SIG-M5 treated with dmso at 0.1 percent for 504 hours (cell line): ENCODE data around the gene ST6GALNAC6.

ENCODE experiments used
- DNase-seq: peaks from one replicate; lab custom pipeline; 2025; ENCODE audit not compliant: unreplicated experiment; lab: John Stamatoyannopoulos, UW

ST6GALNAC6 gene

GRCh38 chr9:127934248-127934647, 34.8 kb upstream of the ST6GALNAC6 start:
- no peak for DNase-seq

- DNase-seq, result no peak
Observed at GRCh38 chr9:127931092-127931881, 31.9 kb upstream of the ST6GALNAC6 start.

- peak; percentile 27 for DNase-seq
Observed at GRCh38 chr9:127930231-127931091, 31.1 kb upstream of the ST6GALNAC6 start, which contains the start of gene PIP5KL1. Gene PIP5KL1, minus strand, starts transcription at chr9:127930777. Its CDS starts 25 bp downstream, at chr9:127930752.

- no peak for DNase-seq
Observed at GRCh38 chr9:127929625-127929979, 30.2 kb upstream of the ST6GALNAC6 start.

GRCh38 chr9:127928676-127929624, 29.5 kb upstream of the ST6GALNAC6 start:
- DNase-seq, result peak; percentile 16

GRCh38 chr9:127927988-127928675, 28.7 kb upstream of the ST6GALNAC6 start:
- DNase-seq, result no peak

GRCh38 chr9:127927201-127927987, 28.0 kb upstream of the ST6GALNAC6 start:
- no peak for DNase-seq

GRCh38 chr9:127926906-127927200, 27.4 kb upstream of the ST6GALNAC6 start:
- no peak for DNase-seq

- DNase-seq, result no peak
Observed at GRCh38 chr9:127925959-127926905, 26.8 kb upstream of the ST6GALNAC6 start.

GRCh38 chr9:127924736-127925444, 25.5 kb upstream of the ST6GALNAC6 start:
- DNase-seq, result no peak

GRCh38 chr9:127923771-127924170, 24.4 kb upstream of the ST6GALNAC6 start:
- DNase-seq, result no peak

- DNase-seq, result no peak
Observed at GRCh38 chr9:127923046-127923445, 23.6 kb upstream of the ST6GALNAC6 start.

- DNase-seq, result peak; percentile 37
Observed at GRCh38 chr9:127921557-127922120, 22.2 kb upstream of the ST6GALNAC6 start.

GRCh38 chr9:127920794-127921193, 21.4 kb upstream of the ST6GALNAC6 start:
- no peak for DNase-seq

GRCh38 chr9:127919253-127919815, 19.9 kb upstream of the ST6GALNAC6 start:
- DNase-seq, result peak; percentile 87

GRCh38 chr9:127918183-127919107, 19.0 kb upstream of the ST6GALNAC6 start:
- no peak for DNase-seq
